GM23338 (cell line): ENCODE measurements around the gene GOLGA6C. TPM values are rescaled to one million over a fixed set of nuclear protein-coding genes. Genes with fewer than 3 reads are reported as not detected.

ENCODE experiments used
- ATAC-seq: fragments of 200-7000 bp; cut with Tn5 transposase; 3 replicates; pipeline ENCODE4 v1.9.1; 2020
- DNase-seq: peaks from one replicate; pipeline ENCODE4 v3.0.0-alpha.2; 2015; ENCODE audit warnings: low spot score
- H2AFZ ChIP-seq: fragments of 200-600 bp; sonication (generic); 2 replicates; pipeline ENCODE4 v1.8.0; 2016; ENCODE audit warnings: antibody characterized with exemption, mild to moderate bottlenecking, moderate library complexity
- H3F3A ChIP-seq: fragments of 200-600 bp; sonication (generic); replicated peaks from 2 replicates; pipeline ENCODE4 v1.8.0; 2017; ENCODE audit warnings: antibody characterized with exemption, mixed run types, low read depth
- H3K27ac ChIP-seq: fragments of 200-600 bp; sonication (generic); 2 replicates; pipeline ENCODE4 v1.6.1; 2016; ENCODE audit warnings: low read depth
- H3K27me3 ChIP-seq: fragments of 200-600 bp; sonication (generic); 2 replicates; pipeline ENCODE4 v1.8.0; 2016; ENCODE audit warnings: mild to moderate bottlenecking, mixed run types, moderate library complexity; ENCODE audit not compliant: insufficient read depth
- H3K36me3 ChIP-seq: fragments of 200-600 bp; sonication (generic); 2 replicates; pipeline ENCODE4 v1.8.0; 2016; ENCODE audit warnings: mild to moderate bottlenecking; ENCODE audit not compliant: insufficient read depth
- H3K4me1 ChIP-seq: fragments of 200-600 bp; sonication (generic); 2 replicates; pipeline ENCODE4 v1.8.0; 2016; ENCODE audit warnings: mild to moderate bottlenecking, moderate library complexity; ENCODE audit not compliant: insufficient read depth
- H3K4me2 ChIP-seq: fragments of 200-600 bp; sonication (generic); 2 replicates; pipeline ENCODE4 v1.7.1; 2017; ENCODE audit warnings: mixed run types
- H3K4me3 ChIP-seq: fragments of 200-600 bp; sonication (generic); 2 replicates; pipeline ENCODE4 v1.6.1; 2016; ENCODE audit warnings: mixed run types
- H3K79me2 ChIP-seq: fragments of 200-600 bp; sonication (generic); replicated peaks from 2 replicates; pipeline ENCODE4 v1.8.0; 2017; ENCODE audit warnings: mild to moderate bottlenecking; ENCODE audit not compliant: insufficient read depth
- H3K9me2 ChIP-seq: fragments of 200-600 bp; sonication (generic); 2 replicates; pipeline ENCODE4 v1.8.0; 2017; ENCODE audit not compliant: insufficient read depth
- H4K20me1 ChIP-seq: fragments of 200-600 bp; sonication (generic); replicated peaks from 2 replicates; pipeline ENCODE4 v1.8.0; 2017; ENCODE audit warnings: mild to moderate bottlenecking; ENCODE audit not compliant: insufficient read depth
- H3K27ac Mint-ChIP-seq: 2 replicates; pipeline ENCODE4 v1.8.0; 2020; ENCODE audit warnings: inconsistent platforms, mild to moderate bottlenecking, moderate library complexity, mixed read lengths
- H3K27me3 Mint-ChIP-seq: 3 replicates; pipeline ENCODE4 v1.8.0; 2022; ENCODE audit warnings: low read depth, mild to moderate bottlenecking, moderate library complexity, mixed read lengths, inconsistent platforms; ENCODE audit not compliant: insufficient read depth, poor library complexity
- H3K36me3 Mint-ChIP-seq: 3 replicates; pipeline ENCODE4 v1.8.0; 2021; ENCODE audit warnings: low read depth, mild to moderate bottlenecking, inconsistent platforms, moderate library complexity, mixed read lengths
- H3K4me1 Mint-ChIP-seq: 3 replicates; pipeline ENCODE4 v1.8.0; 2020; ENCODE audit warnings: mild to moderate bottlenecking, inconsistent platforms, mixed read lengths
- H3K4me3 Mint-ChIP-seq: 3 replicates; pipeline ENCODE4 v1.8.0; 2021; ENCODE audit warnings: moderate library complexity, mild to moderate bottlenecking, inconsistent platforms, mixed read lengths
- H3K9me3 Mint-ChIP-seq: 3 replicates; pipeline ENCODE4 v1.8.0; 2020; ENCODE audit warnings: moderate library complexity, mild to moderate bottlenecking, inconsistent platforms, mixed read lengths
- CTCF ChIP-seq, 2 experiments: fragments of 200-600 bp in 1 of 2; sonication (generic) in 1 of 2; conservative IDR thresholded peaks; 2 replicates each; pipeline versions ENCODE4 v1.5.1 to v1.6.1; 2016 to 2017; ENCODE audit warnings: antibody characterized with exemption in 2 of 2, low read depth in 2 of 2, mild to moderate bottlenecking in 2 of 2, moderate library complexity in 1 of 2
- ETS1 ChIP-seq: IDR thresholded peaks from 2 replicates; pipeline ENCODE4 v1.6.1; 2016; ENCODE audit warnings: antibody characterized with exemption
- EZH2phosphoT487 ChIP-seq: fragments of 200-600 bp; sonication (generic); IDR thresholded peaks from one replicate; pipeline ENCODE4 v1.8.1; 2018; ENCODE audit warnings: antibody characterized with exemption; ENCODE audit not compliant: unreplicated experiment
- JUNB ChIP-seq: IDR thresholded peaks from one replicate; pipeline ENCODE4 v1.6.1; 2016; ENCODE audit warnings: antibody characterized with exemption; ENCODE audit not compliant: unreplicated experiment
- NANOG ChIP-seq: IDR thresholded peaks from 2 replicates; pipeline ENCODE4 v1.6.1; 2016; ENCODE audit warnings: antibody characterized with exemption, borderline replicate concordance
- STAT1 ChIP-seq: IDR thresholded peaks from one replicate; pipeline ENCODE4 v1.6.1; 2016; ENCODE audit warnings: antibody characterized with exemption; ENCODE audit not compliant: unreplicated experiment
- ZNF114 ChIP-seq: fragments of 250-450 bp; sonication (Bioruptor Pico); IDR thresholded peaks from 2 replicates; pipeline ENCODE4 v1.5.0; 2020; ENCODE audit warnings: mild to moderate bottlenecking, moderate library complexity
- ZNF462 ChIP-seq: fragments of 250-450 bp; sonication (Bioruptor Pico); IDR thresholded peaks from 2 replicates; pipeline ENCODE4 v1.5.0; 2020; ENCODE audit warnings: mild to moderate bottlenecking, moderate library complexity
- polyA plus RNA-seq: library from polyadenylated mRNA; unstranded; fragments of >200 nt; fragmentation: Nextera tagmentation; extraction: Ambion mirVana; gene quantifications from 2 replicates; pipeline ENCODE4 v1.2.1, GENCODE V29; 2016
- total RNA-seq: library from RNA; depleted of rRNA; stranded (reverse); fragments of >200 nt; shearing (Covaris generic); gene quantifications from 2 replicates; pipeline ENCODE4 v1.2.3, GENCODE V29; 2014

Gene GOLGA6C
- total and polyA plus RNA-seq, 2 experiments from 2014 or later: 0.34 to 1.3 TPM

- no peak overlapping the region for H3K27ac Mint-ChIP-seq
- peaks cover 14% of the 10 kb centered on the region for H3K4me1 Mint-ChIP-seq
- Histone ChIP-seq H3K4me2 (no peak overlapping the region), H3K9me2 (no peaks in the 10 kb centered on the region), H3K36me3 (no peaks in the 10 kb centered on the region), H4K20me1 (no peaks in the 10 kb centered on the region), H3F3A (no peaks in the 10 kb centered on the region), H3K27me3 (no peaks in the 10 kb centered on the region), H3K4me3 (no peak overlapping the region), H3K27ac (no peak overlapping the region), H2AFZ (no peak overlapping the region), H3K79me2 (no peaks in the 10 kb centered on the region), H3K4me1 (peaks cover 3% of the 10 kb centered on the region; the same call in 1 of the 2 replicates)
- peaks cover 19% of the 10 kb centered on the region for H3K27me3 Mint-ChIP-seq
- no peak overlapping the region for H3K4me3 Mint-ChIP-seq
- H3K36me3 Mint-ChIP-seq: peaks cover 2% of the 10 kb centered on the region; the same call in 1 of the 3 replicates
- DNase-seq: no peak
- ATAC-seq: no peak
- TF ChIP-seq NANOG (no peak), STAT1 (no peak)
- no peaks in the 10 kb centered on the region; the same call in 2 of the 3 replicates for H3K9me3 Mint-ChIP-seq
Measured at GRCh38 chr15:75232826-75233503, 25.2 kb upstream of the GOLGA6C start.

GRCh38 chr15:75233504-75234190 lies 24.5 kb upstream of the GOLGA6C start:
- no peak for ATAC-seq
- Mint-ChIP-seq H3K9me3 (no peaks in the 10 kb centered on the region; the same call in 2 of the 3 replicates), H3K27ac (no peak overlapping the region), H3K4me3 (no peak overlapping the region), H3K36me3 (peaks cover 2% of the 10 kb centered on the region; the same call in 1 of the 3 replicates), H3K4me1 (peaks cover 11% of the 10 kb centered on the region), H3K27me3 (peaks cover 23% of the 10 kb centered on the region)
- Histone ChIP-seq H3K27me3 (no peaks in the 10 kb centered on the region), H3K4me2 (no peak overlapping the region), H3K4me3 (no peak overlapping the region), H3K36me3 (no peaks in the 10 kb centered on the region), H3K9me2 (no peaks in the 10 kb centered on the region), H2AFZ (no peak overlapping the region), H3K27ac (no peak overlapping the region), H3F3A (no peaks in the 10 kb centered on the region), H3K4me1 (peaks cover 5% of the 10 kb centered on the region; the same call in 1 of the 2 replicates), H4K20me1 (no peaks in the 10 kb centered on the region), H3K79me2 (no peaks in the 10 kb centered on the region)
- no peak for DNase-seq
- no peak for TF ChIP-seq NANOG
- no peak for TF ChIP-seq ZNF462 (CRISPR knock-in tag)
- no peak for TF ChIP-seq ETS1
- TF ChIP-seq EZH2phosphoT487: no peak
- TF ChIP-seq JUNB: no peak
- no peak for TF ChIP-seq CTCF (conservative IDR thresholded peaks at IDR 0.05; ENCODE audit: low read depth in 2 of 2)
- TF ChIP-seq ZNF114 (CRISPR knock-in tag): no peak
